Mononuclear cell (primary cell): ENCODE data around the gene IGSF10. TPM values are rescaled to one million over a fixed set of nuclear protein-coding genes. Genes with fewer than 3 reads are reported as not detected.

Experiments used
- H3K27me3 ChIP-seq: 2 replicates; pipeline ENCODE4 v1.6.0; 2011; ENCODE audit warnings: low read length, control low read depth; ENCODE audit not compliant: insufficient read depth
- H3K4me1 ChIP-seq: 2 replicates; pipeline ENCODE4 v1.5.1; 2011; ENCODE audit warnings: mild to moderate bottlenecking, low read length, control low read depth; ENCODE audit not compliant: insufficient read depth
- H3K4me3 ChIP-seq: 2 replicates; pipeline ENCODE4 v1.5.1; 2011; ENCODE audit warnings: mild to moderate bottlenecking, low read length, moderate library complexity
- H3K9me3 ChIP-seq: 2 replicates; pipeline ENCODE4 v1.5.1; 2011; ENCODE audit warnings: low read depth, mild to moderate bottlenecking, control low read depth, low read length
- total RNA-seq: library from RNA; depleted of rRNA; stranded (reverse); fragments of >200 nt; gene quantifications from one replicate; pipeline ENCODE4 v1.2.3, GENCODE V29; 2012

The IGSF10 gene
- total RNA-seq, 1 donor: 0.10 TPM

- Histone ChIP-seq H3K9me3 (no peaks in the 10 kb centered on the region), H3K4me3 (no peak overlapping the region), H3K27me3 (no peaks in the 10 kb centered on the region), H3K4me1 (peaks cover under 1% of the 10 kb centered on the region)
Observed at GRCh38 chr3:151439652-151440125, 21.2 kb downstream of the IGSF10 start.

DNA sequence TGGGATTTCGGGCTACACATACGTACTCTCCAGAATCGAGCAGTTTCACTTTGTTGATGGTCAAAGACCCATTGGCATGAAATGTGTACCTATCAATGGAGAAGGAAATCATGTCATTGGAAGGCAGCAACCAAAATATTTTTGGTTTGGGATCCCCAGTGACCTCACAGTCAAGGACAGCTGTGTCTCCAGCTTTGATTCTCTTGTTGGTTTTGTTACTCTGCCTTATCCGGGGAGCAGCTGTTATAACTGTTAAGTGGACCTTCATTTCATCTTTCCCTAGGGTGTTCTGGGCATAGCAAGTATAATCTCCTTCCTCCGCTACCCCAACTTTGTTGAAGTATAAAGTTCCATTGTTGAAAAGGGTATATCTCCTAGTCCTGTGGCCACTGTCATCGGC, 23.0 kb downstream of the IGSF10 start:
- Histone ChIP-seq H3K27me3 (no peaks in the 10 kb centered on the region), H3K4me3 (no peak overlapping the region), H3K9me3 (no peaks in the 10 kb centered on the region), H3K4me1 (no peaks in the 10 kb centered on the region)

GRCh38 chr3:151436675-151437446, 24.0 kb downstream of the IGSF10 start:
- H3K4me1 ChIP-seq: no peaks in the 10 kb centered on the region
- H3K9me3 ChIP-seq: no peaks in the 10 kb centered on the region

GRCh38 chr3:151434151-151434890, 26.5 kb downstream of the IGSF10 start:
- H3K4me3 ChIP-seq: no peak overlapping the region
- no peaks in the 10 kb centered on the region for H3K9me3 ChIP-seq
- no peaks in the 10 kb centered on the region for H3K4me1 ChIP-seq
- no peaks in the 10 kb centered on the region for H3K27me3 ChIP-seq

More at GRCh38 chr3:151436675-151437446, 24.0 kb downstream of the IGSF10 start:
- Histone ChIP-seq H3K27me3 (no peaks in the 10 kb centered on the region), H3K4me3 (no peak overlapping the region)

GRCh38 chr3:151432616-151433372, 28.1 kb downstream of the IGSF10 start:
- H3K4me3 ChIP-seq: no peak overlapping the region
- no peaks in the 10 kb centered on the region for H3K27me3 ChIP-seq
- H3K9me3 ChIP-seq: no peaks in the 10 kb centered on the region
- H3K4me1 ChIP-seq: no peaks in the 10 kb centered on the region

- H3K27me3 ChIP-seq: no peaks in the 10 kb centered on the region
- H3K9me3 ChIP-seq: no peaks in the 10 kb centered on the region
- no peak overlapping the region for H3K4me3 ChIP-seq
- H3K4me1 ChIP-seq: no peaks in the 10 kb centered on the region
Observed at GRCh38 chr3:151431940-151432339, 28.9 kb downstream of the IGSF10 start.

DNA sequence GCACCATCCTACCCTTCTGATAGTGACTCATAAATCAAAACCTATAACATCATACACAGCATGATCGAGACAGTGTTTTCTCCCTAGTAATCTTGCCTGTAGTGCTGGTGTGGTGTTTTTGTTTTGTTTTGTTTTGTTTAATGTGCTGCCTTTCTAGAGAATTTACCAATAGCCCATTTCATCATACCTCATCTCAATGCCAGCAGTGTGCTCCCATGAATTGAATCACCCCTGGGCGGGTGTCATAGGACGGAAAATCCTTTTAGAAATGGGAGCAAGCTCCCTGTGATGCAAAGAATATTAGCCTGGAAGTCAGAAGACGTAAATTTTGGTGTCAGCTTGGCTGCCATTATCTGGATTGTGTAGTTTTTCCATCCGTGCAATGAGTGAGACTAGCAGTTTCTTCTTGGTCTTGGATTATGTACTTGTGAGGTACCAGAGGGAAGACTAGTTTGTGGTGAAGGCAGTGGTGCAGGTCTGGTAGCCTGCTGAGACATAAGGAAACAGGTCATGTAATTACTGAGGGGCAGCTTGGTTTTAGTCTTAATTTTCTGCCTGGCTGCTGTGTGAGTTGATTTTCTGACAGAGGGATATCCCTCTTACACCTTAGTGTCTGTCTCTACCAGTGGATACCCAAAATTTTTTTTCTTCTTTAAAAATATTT, 29.9 kb downstream of the IGSF10 start:
- Histone ChIP-seq H3K27me3 (no peaks in the 10 kb centered on the region), H3K4me1 (peaks cover 5% of the 10 kb centered on the region), H3K9me3 (no peaks in the 10 kb centered on the region), H3K4me3 (no peak overlapping the region)

DNA sequence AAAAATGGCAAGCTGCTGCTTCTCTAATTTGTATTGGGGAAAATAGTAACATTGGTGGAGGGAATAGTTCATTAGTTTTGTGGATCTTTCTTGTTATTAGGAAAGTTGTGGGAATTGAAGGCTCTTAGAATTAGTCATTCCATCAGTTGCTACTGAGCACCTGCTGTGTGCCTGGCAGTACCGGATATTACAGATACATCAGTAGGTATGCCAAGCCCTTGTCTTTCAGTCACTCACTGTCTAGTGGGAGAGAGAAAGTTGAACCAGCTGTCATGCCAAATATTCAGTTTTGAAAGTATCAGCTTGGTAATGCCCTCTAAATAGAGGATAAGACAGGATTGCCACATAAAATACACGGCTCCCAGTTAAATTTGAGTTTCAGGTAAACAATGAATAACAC, 32.5 kb downstream of the IGSF10 start:
- no peak overlapping the region for H3K4me3 ChIP-seq
- no peaks in the 10 kb centered on the region for H3K27me3 ChIP-seq
- H3K9me3 ChIP-seq: no peaks in the 10 kb centered on the region
- peaks cover 5% of the 10 kb centered on the region for H3K4me1 ChIP-seq

DNA sequence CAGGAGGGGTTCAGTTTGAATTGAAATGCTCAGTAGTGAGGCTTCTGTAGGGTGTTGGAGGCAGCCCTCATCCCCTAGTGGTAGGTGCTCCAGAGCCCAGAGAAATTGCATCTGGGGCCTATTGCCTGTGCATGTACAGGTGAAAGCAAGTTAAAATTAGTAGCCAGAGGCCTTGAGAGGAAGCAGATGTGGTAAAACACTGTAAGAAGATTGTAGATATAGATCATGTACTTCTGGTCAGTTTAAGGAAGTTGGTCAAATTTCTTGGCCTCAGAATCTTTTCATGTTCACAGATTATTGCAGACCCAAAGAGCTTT, 34.6 kb downstream of the IGSF10 start:
- Histone ChIP-seq H3K9me3 (no peaks in the 10 kb centered on the region), H3K4me3 (no peak overlapping the region), H3K4me1 (peaks cover 10% of the 10 kb centered on the region), H3K27me3 (no peaks in the 10 kb centered on the region)

DNA sequence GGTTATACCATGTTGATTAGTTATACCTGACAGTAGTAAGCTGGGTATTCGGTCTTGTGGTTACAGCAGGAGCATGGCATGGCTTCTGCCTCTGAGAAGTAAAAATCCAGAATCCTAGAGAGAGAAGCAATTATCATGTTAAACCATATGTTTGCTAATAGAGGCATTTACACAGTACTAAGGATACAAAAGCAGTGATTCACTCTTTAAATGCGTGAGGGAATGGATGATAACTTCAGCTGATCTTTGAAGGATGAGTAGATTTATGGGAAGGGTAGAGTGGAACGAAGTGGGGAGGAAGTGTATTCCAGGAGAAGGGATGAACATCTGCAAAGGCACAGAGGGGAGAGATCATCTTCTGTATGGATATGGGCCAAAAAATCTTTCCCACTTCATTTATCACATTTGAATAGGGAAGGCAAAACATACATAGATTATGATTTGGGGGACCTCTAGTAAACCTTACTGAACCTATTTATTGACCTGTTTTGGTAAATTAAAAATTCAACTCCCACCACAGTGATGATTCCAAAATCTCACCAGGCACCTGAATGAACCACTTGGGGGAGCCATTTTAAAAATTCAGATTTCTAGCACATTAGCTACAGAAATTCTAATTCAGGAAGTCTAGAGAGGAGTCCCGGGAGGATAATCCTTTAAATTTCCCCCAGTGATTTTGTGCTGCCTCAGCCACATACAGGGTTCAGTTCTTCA, 35.1 kb downstream of the IGSF10 start:
- Histone ChIP-seq H3K4me3 (no peak overlapping the region), H3K4me1 (peaks cover 10% of the 10 kb centered on the region), H3K9me3 (no peaks in the 10 kb centered on the region), H3K27me3 (no peaks in the 10 kb centered on the region)

DNA sequence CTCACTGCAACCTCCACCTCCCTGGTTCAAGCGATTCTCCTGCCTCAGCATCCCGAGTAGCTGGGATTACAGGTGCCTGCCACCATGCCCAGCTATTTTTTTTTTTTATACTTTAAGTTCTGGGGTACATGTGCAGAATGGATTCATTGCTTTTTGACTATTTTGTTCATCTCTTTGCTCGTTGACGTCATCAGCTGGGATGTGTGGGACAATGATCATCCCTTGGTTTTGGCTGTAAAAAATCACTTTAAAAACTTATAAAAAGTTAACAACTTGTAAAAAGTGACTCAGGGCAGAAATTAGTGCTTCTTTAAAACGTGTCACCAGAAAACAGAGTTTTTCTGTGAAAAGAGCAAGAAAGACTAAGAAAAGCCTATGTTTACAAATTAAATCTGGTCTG, 37.8 kb downstream of the IGSF10 start:
- no peaks in the 10 kb centered on the region for H3K27me3 ChIP-seq
- H3K9me3 ChIP-seq: no peaks in the 10 kb centered on the region
- no peak overlapping the region for H3K4me3 ChIP-seq

DNA sequence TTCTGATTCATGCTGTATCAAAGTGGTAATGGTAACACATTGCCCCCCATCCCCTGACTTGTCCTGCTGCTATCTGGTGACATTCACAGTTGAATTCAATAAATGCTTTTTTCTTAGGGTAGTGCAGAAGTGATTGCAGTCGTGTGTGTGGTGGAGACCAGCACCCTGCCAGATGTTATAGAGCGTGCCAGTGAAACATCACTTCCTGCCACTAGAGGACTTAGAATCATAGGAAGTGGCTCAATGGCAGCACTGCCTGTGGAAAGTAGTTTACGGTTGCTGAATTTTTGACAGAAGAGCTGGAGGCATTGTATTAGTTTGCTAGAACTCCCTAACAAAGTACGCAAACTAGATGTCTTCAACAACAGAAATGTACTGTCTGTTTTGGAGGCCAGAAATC, 38.9 kb downstream of the IGSF10 start:
- Histone ChIP-seq H3K27me3 (no peaks in the 10 kb centered on the region), H3K4me3 (no peak overlapping the region), H3K9me3 (no peaks in the 10 kb centered on the region), H3K4me1 (peaks cover 10% of the 10 kb centered on the region)

More for the DNA sequence above, 37.8 kb downstream of the IGSF10 start:
- H3K4me1 ChIP-seq: peaks cover 10% of the 10 kb centered on the region

GRCh38 chr3:151419806-151420205, 41.1 kb downstream of the IGSF10 start:
- Histone ChIP-seq H3K4me3 (no peak overlapping the region), H3K4me1 (peaks cover 6% of the 10 kb centered on the region), H3K27me3 (no peaks in the 10 kb centered on the region), H3K9me3 (no peaks in the 10 kb centered on the region)

DNA sequence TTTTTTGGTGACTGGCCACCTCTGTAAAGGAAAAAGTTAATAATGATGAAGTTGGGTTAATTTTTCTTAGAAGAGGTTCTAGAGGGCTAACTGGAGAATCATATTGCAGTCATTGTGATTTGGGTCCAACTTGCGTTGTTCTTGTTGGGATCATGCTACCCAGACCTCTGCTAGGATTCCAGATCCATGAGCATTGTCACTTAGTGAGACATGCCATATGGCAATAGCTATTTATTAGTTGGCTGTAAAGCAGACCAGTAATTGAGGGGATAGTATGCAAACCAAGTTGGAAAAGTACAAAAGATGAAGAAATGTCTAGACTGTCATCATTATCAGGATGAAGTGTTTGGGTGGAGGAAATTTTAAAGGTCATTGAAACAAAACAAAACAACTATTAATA, 45.6 kb downstream of the IGSF10 start:
- Histone ChIP-seq H3K4me3 (no peak overlapping the region), H3K27me3 (no peaks in the 10 kb centered on the region), H3K9me3 (no peaks in the 10 kb centered on the region), H3K4me1 (no peaks in the 10 kb centered on the region)
